Panc1 (cell line): ENCODE measurements around the gene NRCAM.

Experiments used
- POLR2AphosphoS5 ChIP-seq: IDR thresholded peaks from 2 replicates; pipeline ENCODE4 v1.6.1; 2012; ENCODE audit warnings: mild to moderate bottlenecking, low read depth, low read length, moderate library complexity
- SIN3A ChIP-seq: IDR thresholded peaks from 2 replicates; pipeline ENCODE4 v1.6.1; 2012; ENCODE audit warnings: low read depth, mild to moderate bottlenecking, low read length, moderate library complexity, borderline replicate concordance; ENCODE audit not compliant: insufficient read depth
- TCF7L2 ChIP-seq: IDR thresholded peaks from 2 replicates; pipeline ENCODE4 v1.6.1; 2011; ENCODE audit warnings: mild to moderate bottlenecking, low read depth, low read length, inconsistent platforms
- TF ChIP-seq, protein P1 (sequence below), 2 experiments: IDR thresholded peaks; 2 replicates each; pipeline ENCODE4 v1.6.1; 2011 to 2012; ENCODE audit warnings: low read depth in 2 of 2, control low read depth in 1 of 2, low read length in 1 of 2, mild to moderate bottlenecking in 1 of 2, moderate library complexity in 1 of 2; ENCODE audit not compliant: insufficient read depth in 1 of 2
- TF ChIP-seq, protein P2 (sequence below): fragments of 450-650 bp; IDR thresholded peaks from 2 replicates; pipeline ENCODE4 v1.5.1; 2017; ENCODE audit warnings: mild to moderate bottlenecking

DNA sequence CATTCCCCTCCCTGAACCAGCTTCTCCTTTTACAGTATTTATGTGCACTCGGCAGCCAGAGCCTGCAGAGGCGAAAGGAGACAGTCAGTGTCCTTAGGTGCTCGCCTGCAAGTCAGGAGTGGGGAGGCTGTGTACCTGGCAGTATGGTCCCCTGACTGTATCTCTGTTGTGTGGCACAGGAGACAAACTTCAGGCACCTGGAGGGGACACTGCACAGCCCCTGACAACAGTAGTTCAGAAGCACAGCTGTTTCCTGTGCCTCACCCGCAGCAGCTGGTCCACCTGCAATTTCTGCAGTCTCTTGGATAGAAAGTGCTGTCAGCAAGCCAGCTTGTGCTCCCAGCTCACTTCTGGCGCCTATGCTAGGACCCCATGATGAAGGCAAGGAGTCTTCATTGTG is 252.7 kb downstream of the NRCAM start:
- TF ChIP-seq, protein P1, sequence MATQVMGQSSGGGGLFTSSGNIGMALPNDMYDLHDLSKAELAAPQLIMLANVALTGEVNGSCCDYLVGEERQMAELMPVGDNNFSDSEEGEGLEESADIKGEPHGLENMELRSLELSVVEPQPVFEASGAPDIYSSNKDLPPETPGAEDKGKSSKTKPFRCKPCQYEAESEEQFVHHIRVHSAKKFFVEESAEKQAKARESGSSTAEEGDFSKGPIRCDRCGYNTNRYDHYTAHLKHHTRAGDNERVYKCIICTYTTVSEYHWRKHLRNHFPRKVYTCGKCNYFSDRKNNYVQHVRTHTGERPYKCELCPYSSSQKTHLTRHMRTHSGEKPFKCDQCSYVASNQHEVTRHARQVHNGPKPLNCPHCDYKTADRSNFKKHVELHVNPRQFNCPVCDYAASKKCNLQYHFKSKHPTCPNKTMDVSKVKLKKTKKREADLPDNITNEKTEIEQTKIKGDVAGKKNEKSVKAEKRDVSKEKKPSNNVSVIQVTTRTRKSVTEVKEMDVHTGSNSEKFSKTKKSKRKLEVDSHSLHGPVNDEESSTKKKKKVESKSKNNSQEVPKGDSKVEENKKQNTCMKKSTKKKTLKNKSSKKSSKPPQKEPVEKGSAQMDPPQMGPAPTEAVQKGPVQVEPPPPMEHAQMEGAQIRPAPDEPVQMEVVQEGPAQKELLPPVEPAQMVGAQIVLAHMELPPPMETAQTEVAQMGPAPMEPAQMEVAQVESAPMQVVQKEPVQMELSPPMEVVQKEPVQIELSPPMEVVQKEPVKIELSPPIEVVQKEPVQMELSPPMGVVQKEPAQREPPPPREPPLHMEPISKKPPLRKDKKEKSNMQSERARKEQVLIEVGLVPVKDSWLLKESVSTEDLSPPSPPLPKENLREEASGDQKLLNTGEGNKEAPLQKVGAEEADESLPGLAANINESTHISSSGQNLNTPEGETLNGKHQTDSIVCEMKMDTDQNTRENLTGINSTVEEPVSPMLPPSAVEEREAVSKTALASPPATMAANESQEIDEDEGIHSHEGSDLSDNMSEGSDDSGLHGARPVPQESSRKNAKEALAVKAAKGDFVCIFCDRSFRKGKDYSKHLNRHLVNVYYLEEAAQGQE (IDR thresholded peaks at IDR 0.05; ENCODE audit: insufficient read depth in 1 of 2, low read depth in 2 of 2, low read length in 1 of 2), result no peak
- TF ChIP-seq, protein P2, sequence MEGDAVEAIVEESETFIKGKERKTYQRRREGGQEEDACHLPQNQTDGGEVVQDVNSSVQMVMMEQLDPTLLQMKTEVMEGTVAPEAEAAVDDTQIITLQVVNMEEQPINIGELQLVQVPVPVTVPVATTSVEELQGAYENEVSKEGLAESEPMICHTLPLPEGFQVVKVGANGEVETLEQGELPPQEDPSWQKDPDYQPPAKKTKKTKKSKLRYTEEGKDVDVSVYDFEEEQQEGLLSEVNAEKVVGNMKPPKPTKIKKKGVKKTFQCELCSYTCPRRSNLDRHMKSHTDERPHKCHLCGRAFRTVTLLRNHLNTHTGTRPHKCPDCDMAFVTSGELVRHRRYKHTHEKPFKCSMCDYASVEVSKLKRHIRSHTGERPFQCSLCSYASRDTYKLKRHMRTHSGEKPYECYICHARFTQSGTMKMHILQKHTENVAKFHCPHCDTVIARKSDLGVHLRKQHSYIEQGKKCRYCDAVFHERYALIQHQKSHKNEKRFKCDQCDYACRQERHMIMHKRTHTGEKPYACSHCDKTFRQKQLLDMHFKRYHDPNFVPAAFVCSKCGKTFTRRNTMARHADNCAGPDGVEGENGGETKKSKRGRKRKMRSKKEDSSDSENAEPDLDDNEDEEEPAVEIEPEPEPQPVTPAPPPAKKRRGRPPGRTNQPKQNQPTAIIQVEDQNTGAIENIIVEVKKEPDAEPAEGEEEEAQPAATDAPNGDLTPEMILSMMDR, result no peak
- TF ChIP-seq SIN3A, result no peak
- no peak for TF ChIP-seq POLR2AphosphoS5
- TF ChIP-seq TCF7L2, result no peak
